Hepatocyte (in vitro differentiated cells): Measurements from ENCODE around the gene TMEM204. TPM values are rescaled to one million over a fixed set of nuclear protein-coding genes. Genes with fewer than 3 reads are reported as not detected.
A peak's percentile ranks its signal among the peaks of the same experiment; 100 is the strongest.

Experiments
- DNase-seq: peaks from one replicate; pipeline ENCODE4 v3.0.0-alpha.2; 2016; ENCODE audit warnings: low spot score
- H2AFZ ChIP-seq: fragments of 200-600 bp; sonication (generic); 2 replicates; pipeline ENCODE4 v1.6.0; 2016; ENCODE audit warnings: antibody characterized with exemption, mild to moderate bottlenecking
- H3K27ac ChIP-seq: fragments of 200-600 bp; sonication (generic); 2 replicates; pipeline ENCODE4 v1.5.1; 2016; ENCODE audit warnings: mild to moderate bottlenecking
- H3K27me3 ChIP-seq: fragments of 200-600 bp; sonication (generic); 2 replicates; pipeline ENCODE4 v1.6.1; 2016
- H3K36me3 ChIP-seq: fragments of 200-600 bp; sonication (generic); replicated peaks from 2 replicates; pipeline ENCODE4 v1.5.1; 2016; ENCODE audit warnings: low read depth; ENCODE audit not compliant: insufficient read depth
- H3K4me1 ChIP-seq: fragments of 200-600 bp; sonication (generic); 2 replicates; pipeline ENCODE4 v1.5.1; 2016; ENCODE audit warnings: mild to moderate bottlenecking, moderate library complexity; ENCODE audit not compliant: insufficient read depth
- H3K4me2 ChIP-seq: fragments of 200-600 bp; sonication (generic); 2 replicates; pipeline ENCODE4 v1.6.0; 2016
- H3K4me3 ChIP-seq: fragments of 200-600 bp; sonication (generic); 2 replicates; pipeline ENCODE4 v1.5.1; 2016; ENCODE audit warnings: mild to moderate bottlenecking
- H3K79me2 ChIP-seq: fragments of 200-600 bp; sonication (generic); 2 replicates; pipeline ENCODE4 v1.6.0; 2017; ENCODE audit warnings: mild to moderate bottlenecking
- H3K9me2 ChIP-seq: fragments of 200-600 bp; sonication (generic); replicated peaks from 2 replicates; pipeline ENCODE4 v1.6.0; 2017; ENCODE audit warnings: mild to moderate bottlenecking; ENCODE audit not compliant: insufficient read depth
- H3K9me3 ChIP-seq: fragments of 200-600 bp; sonication (generic); 2 replicates; pipeline ENCODE4 v1.5.1; 2016; ENCODE audit warnings: low read depth, mild to moderate bottlenecking
- H4K20me1 ChIP-seq: fragments of 200-600 bp; sonication (generic); 2 replicates; pipeline ENCODE4 v1.6.0; 2016; ENCODE audit warnings: mild to moderate bottlenecking; ENCODE audit not compliant: insufficient read depth, poor library complexity, severe bottlenecking
- CTCF ChIP-seq: fragments of 200-600 bp; sonication (generic); IDR thresholded peaks from 2 replicates; pipeline ENCODE4 v1.5.1; 2016; ENCODE audit warnings: antibody characterized with exemption, mild to moderate bottlenecking; ENCODE audit not compliant: poor library complexity
- EZH2 ChIP-seq: fragments of 200-600 bp; sonication (generic); IDR thresholded peaks from 2 replicates; pipeline ENCODE4 v1.6.1; 2016; ENCODE audit warnings: antibody characterized with exemption, mild to moderate bottlenecking, borderline replicate concordance
- EZH2phosphoT487 ChIP-seq: fragments of 200-600 bp; sonication (generic); IDR thresholded peaks from one replicate; pipeline ENCODE4 v1.6.1; 2018; ENCODE audit warnings: antibody characterized with exemption, mild to moderate bottlenecking, low read depth, moderate library complexity; ENCODE audit not compliant: unreplicated experiment, severe bottlenecking
- WGBS: methylation state at CpG from one replicate; pipeline ENCODE4 v1.1.6; 2016; ENCODE audit warnings: low lambda C conversion rate; ENCODE audit errors: missing lambda C conversion rate; 5-methylcytosine and 5-hydroxymethylcytosine counted together
- polyA plus RNA-seq: library from polyadenylated mRNA; unstranded; fragments of >200 nt; fragmentation: Nextera tagmentation; extraction: Ambion mirVana; gene quantifications from 2 replicates; pipeline ENCODE4 v1.2.1, GENCODE V29; 2016
- total RNA-seq: library from RNA; depleted of rRNA; stranded (reverse); fragments of >200 nt; gene quantifications from 2 replicates; pipeline ENCODE4 v1.2.3, GENCODE V29; 2014

TMEM204 gene
- total and polyA plus RNA-seq, 2 experiments from 2014 or later, result 2.7 to 5.4 TPM

- H3K79me2 ChIP-seq, result no peaks in the 10 kb centered on the region
- DNase-seq, result no peak
- no peak overlapping the region for H3K27ac ChIP-seq
- H3K4me3 ChIP-seq, result no peak overlapping the region
- no peaks in the 10 kb centered on the region for H3K36me3 ChIP-seq
- WGBS, result 94% methylated on average over 15 of the region's 15 CpGs
- no peaks in the 10 kb centered on the region for H3K27me3 ChIP-seq
- no peaks in the 10 kb centered on the region for H3K4me1 ChIP-seq
- no peak overlapping the region for H2AFZ ChIP-seq
- H4K20me1 ChIP-seq, result no peaks in the 10 kb centered on the region
- no peaks in the 10 kb centered on the region for H3K9me2 ChIP-seq
- TF ChIP-seq CTCF, result no peak
- TF ChIP-seq EZH2, result no peak
- TF ChIP-seq EZH2phosphoT487, result no peak
- H3K4me2 ChIP-seq, result no peak overlapping the region
- no peaks in the 10 kb centered on the region for H3K9me3 ChIP-seq
Measured at GRCh38 chr16:1583180-1583579, 49.7 kb downstream of the TMEM204 start.

- Histone ChIP-seq H3K4me1 (no peaks in the 10 kb centered on the region), H3K27me3 (no peaks in the 10 kb centered on the region), H3K36me3 (no peaks in the 10 kb centered on the region), H3K4me2 (no peak overlapping the region), H2AFZ (no peak overlapping the region), H3K27ac (no peak overlapping the region), H3K9me3 (no peaks in the 10 kb centered on the region), H3K4me3 (no peak overlapping the region), H4K20me1 (no peaks in the 10 kb centered on the region), H3K79me2 (no peaks in the 10 kb centered on the region), H3K9me2 (no peaks in the 10 kb centered on the region)
- DNase-seq, result no peak
- TF ChIP-seq EZH2 (no peak), EZH2phosphoT487 (no peak), CTCF (no peak)
- 87% methylated on average over 8 of the region's 8 CpGs for WGBS
Measured at GRCh38 chr16:1584926-1585484, 51.5 kb downstream of the TMEM204 start.

- Histone ChIP-seq H3K27me3 (no peaks in the 10 kb centered on the region), H3K9me3 (no peaks in the 10 kb centered on the region), H3K36me3 (no peaks in the 10 kb centered on the region), H3K79me2 (no peaks in the 10 kb centered on the region), H3K4me2 (no peak overlapping the region), H3K9me2 (no peaks in the 10 kb centered on the region), H2AFZ (no peak overlapping the region), H3K4me1 (no peaks in the 10 kb centered on the region), H3K27ac (peak overlapping the region; percentile 14), H3K4me3 (no peak overlapping the region), H4K20me1 (no peaks in the 10 kb centered on the region)
- 82% methylated on average over 6 of the region's 6 CpGs for WGBS
- no peak for DNase-seq
- TF ChIP-seq EZH2phosphoT487 (no peak), CTCF (no peak)
Measured at GRCh38 chr16:1590366-1590765, 56.9 kb downstream of the TMEM204 start.
